Endothelial cell of umbilical vein (primary cell): Measurements from ENCODE around the gene PTPN2. TPM values are rescaled to one million over a fixed set of nuclear protein-coding genes. Genes with fewer than 3 reads are reported as not detected.

Experiments used
- BruUV-seq: library from RNA; stranded (reverse); fragments of 400-500 nt; replicated peaks from 2 replicates; lab custom pipeline; 2021; lab: Mats Ljungman, UMichigan
- CTCF ChIA-PET: fragments of 300-600, 350-600 bp; sonication (Branson Sonifier 250); formaldehyde crosslinking; loops from one replicate; lab custom pipeline; 2021; ENCODE audit warnings: antibody characterized with exemption, inconsistent platforms; lab: Charles Lee
- POLR2A ChIA-PET: fragments of 300-600, 350-600 bp; sonication (Branson Sonifier 250); formaldehyde crosslinking; loops from one replicate; lab custom pipeline; 2021; ENCODE audit warnings: antibody characterized with exemption, inconsistent platforms; lab: Charles Lee
- DNase-seq: peaks from one replicate; pipeline ENCODE4 v3.0.0-alpha.2; 2011; ENCODE audit warnings: low read depth, low spot score
- FAIRE-seq: peaks from 2 replicates; lab custom pipeline; 2011; peaks lifted over from hg19 to GRCh38; lab: Jason Lieb, UNC
- H2AFZ ChIP-seq: 2 replicates; pipeline ENCODE4 v1.6.0; 2012; ENCODE audit warnings: low read depth, low read length, control low read depth, inconsistent platforms
- H3K27ac ChIP-seq: 2 replicates; pipeline ENCODE4 v1.5.1; 2011; ENCODE audit warnings: low read depth, mild to moderate bottlenecking, control low read depth, low read length, moderate library complexity; ENCODE audit not compliant: insufficient read depth
- H3K27me3 ChIP-seq, 2 experiments: 2 replicates each; pipeline versions ENCODE4 v1.6.0 to v1.6.1; 2011; ENCODE audit warnings: low read length in 2 of 2, mixed read lengths in 1 of 2; ENCODE audit not compliant: control insufficient read depth in 2 of 2, insufficient read depth in 2 of 2
- H3K36me3 ChIP-seq, 2 experiments: 2 replicates in 1 of 2; 3 replicates in 1 of 2; pipeline ENCODE4 v1.5.1; 2011; ENCODE audit warnings: low read length in 2 of 2, mild to moderate bottlenecking in 1 of 2, moderate library complexity in 1 of 2; ENCODE audit not compliant: control insufficient read depth in 2 of 2, insufficient read depth in 2 of 2; ENCODE audit errors: extremely low read depth in 1 of 2
- H3K4me1 ChIP-seq: 3 replicates; pipeline ENCODE4 v1.5.1; 2011; ENCODE audit warnings: mild to moderate bottlenecking, low read length; ENCODE audit not compliant: control insufficient read depth, insufficient read depth; ENCODE audit errors: extremely low read depth
- H3K4me2 ChIP-seq: 2 replicates; pipeline ENCODE4 v1.6.1; 2011; ENCODE audit warnings: low read length, control low read depth, mixed read lengths; ENCODE audit not compliant: insufficient read depth
- H3K4me3 ChIP-seq, 3 experiments: fragments of 200-600 bp in 1 of 3; sonication (generic), shearing (Covaris generic) in 1 of 3; replicated peaks in 1 of 3; 2 replicates each; pipeline ENCODE4 v1.5.1; 2011 to 2016; ENCODE audit warnings: control low read depth in 3 of 3, low read length in 3 of 3, mild to moderate bottlenecking in 2 of 3, inconsistent platforms in 1 of 3, low read depth in 1 of 3, moderate library complexity in 1 of 3; ENCODE audit not compliant: insufficient read depth in 1 of 3
- H3K79me2 ChIP-seq: 2 replicates; pipeline ENCODE4 v1.6.0; 2012; ENCODE audit warnings: low read length, inconsistent platforms; ENCODE audit not compliant: control insufficient read depth, insufficient read depth
- H3K9ac ChIP-seq: replicated peaks from 2 replicates; pipeline ENCODE3; 2011; ENCODE audit warnings: low read length, control low read depth; ENCODE audit not compliant: insufficient read depth; ENCODE audit errors: extremely low read depth
- H3K9me1 ChIP-seq: replicated peaks from 3 replicates; pipeline ENCODE4 v1.6.0; 2011; ENCODE audit warnings: mild to moderate bottlenecking, low read length; ENCODE audit not compliant: control insufficient read depth, insufficient read depth; ENCODE audit errors: extremely low read depth
- H3K9me3 ChIP-seq: replicated peaks from 2 replicates; pipeline ENCODE4 v1.5.1; 2012; ENCODE audit warnings: low read length, inconsistent platforms; ENCODE audit not compliant: control insufficient read depth, insufficient read depth
- H4K20me1 ChIP-seq: replicated peaks from 2 replicates; pipeline ENCODE3; 2011; ENCODE audit warnings: mild to moderate bottlenecking, low read length; ENCODE audit not compliant: control insufficient read depth, insufficient read depth; ENCODE audit errors: extremely low read depth
- EZH2 ChIP-seq: IDR thresholded peaks from 2 replicates; pipeline ENCODE4 v1.6.1; 2012; ENCODE audit warnings: borderline replicate concordance, low read depth, mild to moderate bottlenecking, moderate library complexity, low read length, inconsistent platforms; ENCODE audit not compliant: severe bottlenecking
- FOS ChIP-seq: IDR thresholded peaks from 2 replicates; pipeline ENCODE4 v1.6.1; 2011; ENCODE audit warnings: mild to moderate bottlenecking, low read length, moderate library complexity, borderline replicate concordance; ENCODE audit not compliant: insufficient read depth
- GATA2 ChIP-seq: IDR thresholded peaks from 2 replicates; pipeline ENCODE4 v1.7.0; 2011; ENCODE audit warnings: low read depth, mild to moderate bottlenecking, moderate library complexity, mixed read lengths, low read length; ENCODE audit not compliant: insufficient read length, insufficient read depth
- JUN ChIP-seq: IDR thresholded peaks from 2 replicates; pipeline ENCODE4 v1.6.1; 2011; ENCODE audit warnings: borderline replicate concordance, low read depth; ENCODE audit not compliant: insufficient read length, insufficient read depth
- MYC ChIP-seq: IDR thresholded peaks from one replicate; pipeline ENCODE4 v1.6.1; 2011; ENCODE audit warnings: mild to moderate bottlenecking, low read depth, low read length
- POLR2A ChIP-seq: IDR thresholded peaks from 2 replicates; pipeline ENCODE4 v1.6.1; 2012; ENCODE audit warnings: low read depth, mild to moderate bottlenecking, control low read depth, low read length
- POLR2AphosphoS5 ChIP-seq: IDR thresholded peaks from 2 replicates; pipeline ENCODE4 v1.6.1; 2012; ENCODE audit warnings: low read depth, mild to moderate bottlenecking, control low read depth, low read length, moderate library complexity; ENCODE audit not compliant: insufficient read depth
- dilution Hi-C: fragments of 300-500 bp; cut with MboI; formaldehyde crosslinking; loops from one replicate; pipeline ENCODE4 v1.15.0; 2019; ENCODE audit warnings: low sequenced_read_pairs; ENCODE audit not compliant: extremely low pct_ligation_motif_present
- intact Hi-C: fragments of 100-400 bp; cut with micrococcal nuclease; formaldehyde crosslinking; loops from one replicate; pipeline ENCODE4 v1.10.0; 2022
- polyA plus RNA-seq, 4 experiments: library from polyadenylated mRNA; depleted of rRNA in 3 of 4; stranded (reverse) in 3 of 4; unstranded in 1 of 4; fragments of >200 nt; gene quantifications; 2 replicates each; pipeline versions ENCODE4 v1.2.1 to v1.2.3, GENCODE V29; 2011 to 2012; ENCODE audit warnings: missing spikeins in 1 of 4
- total RNA-seq: library from RNA; stranded (reverse); gene quantifications from 2 replicates; pipeline ENCODE4 v1.2.3, GENCODE V29; 2021
- TF ChIP-seq, protein P1 (sequence below): IDR thresholded peaks from 2 replicates; pipeline ENCODE4 v1.6.1; 2011; ENCODE audit not compliant: insufficient read depth, insufficient read length
- TF ChIP-seq, protein P2 (sequence below), 2 donors: IDR thresholded peaks; 1 replicate in 1 of 2; 2 replicates in 1 of 2; pipeline ENCODE4 v1.5.1; 2011; ENCODE audit warnings: low read length in 2 of 2, mild to moderate bottlenecking in 2 of 2, moderate library complexity in 2 of 2, control low read depth in 1 of 2, inconsistent platforms in 1 of 2, low read depth in 1 of 2; ENCODE audit not compliant: insufficient read depth in 1 of 2; ENCODE audit errors: extremely low read depth in 1 of 2

PTPN2 gene
- total and polyA plus RNA-seq, 2 donors (not counting 3 experiments of a cell fraction or from before 2014, with no cell fraction given): 8.2 to 20.9 TPM

DNA sequence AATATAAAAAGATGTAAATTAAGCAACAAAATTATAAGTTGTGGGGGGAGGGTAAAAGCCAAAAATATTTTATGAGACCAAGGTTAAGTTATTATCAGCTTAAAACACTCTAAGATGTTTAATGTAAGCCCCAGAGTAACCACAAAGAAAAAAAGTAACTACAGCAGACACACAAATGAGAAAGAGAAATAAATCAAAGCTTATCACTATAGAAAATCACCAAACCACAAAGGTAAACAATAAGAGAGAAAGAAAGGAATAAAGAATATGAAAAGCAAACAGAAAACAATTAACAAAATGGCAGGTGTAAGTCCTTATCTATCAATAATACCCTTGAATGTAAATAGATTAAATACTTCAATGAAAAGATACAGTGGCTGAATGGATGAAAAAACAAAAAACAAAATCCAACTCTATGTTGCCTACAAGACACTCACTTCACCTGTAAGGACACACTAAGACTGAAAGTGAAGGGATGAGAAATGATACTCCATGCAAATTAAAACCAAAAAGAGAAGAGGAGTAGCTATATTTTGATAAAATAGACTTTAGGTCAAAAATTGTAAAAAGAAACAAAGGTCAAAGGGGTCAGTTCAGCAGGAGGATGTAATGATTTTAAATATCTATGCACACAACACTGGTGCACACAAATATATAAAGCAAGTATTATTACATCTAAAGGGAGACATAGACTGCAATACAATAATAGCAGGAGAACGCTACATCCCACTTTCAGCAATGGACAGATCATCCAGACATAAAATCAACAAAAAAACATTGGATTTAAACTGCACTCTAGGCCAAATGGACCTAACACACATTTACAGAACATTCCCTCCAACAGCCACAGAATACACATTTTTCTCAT is 80.7 kb downstream of the PTPN2 start:
- intact Hi-C loops: no loop called here
- FAIRE-seq (no peak), DNase-seq (no peak)
- POLR2A ChIA-PET: no interaction called here
- H3K79me2 ChIP-seq: no peaks in the 10 kb centered on the region
- no peak overlapping the region for H3K4me3 ChIP-seq
- no peak overlapping the region for H2AFZ ChIP-seq
- H3K9ac ChIP-seq: no peak overlapping the region
- BruUV-seq: no TSS peak
- no peaks in the 10 kb centered on the region for H3K9me3 ChIP-seq
- dilution Hi-C loops: no loop called here
- CTCF ChIA-PET: interaction anchor here (0.9 to 2.2 kb wide), 3 partner anchors 8 to 21 kb away, joined by 3 to 6 read pairs (median 4); no protein-coding TSS in a partner anchor
- no peaks in the 10 kb centered on the region for H3K27me3 ChIP-seq
- peaks cover 0 to 2% of the 10 kb centered on the region in 2 experiments for H3K36me3 ChIP-seq
- H3K4me2 ChIP-seq: no peak overlapping the region
- no peaks in the 10 kb centered on the region for H3K4me1 ChIP-seq
- H3K9me1 ChIP-seq: no peaks in the 10 kb centered on the region
- H3K27ac ChIP-seq: no peak overlapping the region
- no peaks in the 10 kb centered on the region for H4K20me1 ChIP-seq
- TF ChIP-seq GATA2 (no peak), POLR2AphosphoS5 (no peak), MYC (no peak), FOS (no peak), JUN (no peak), EZH2 (no peak), POLR2A (no peak)
- TF ChIP-seq, protein P1, sequence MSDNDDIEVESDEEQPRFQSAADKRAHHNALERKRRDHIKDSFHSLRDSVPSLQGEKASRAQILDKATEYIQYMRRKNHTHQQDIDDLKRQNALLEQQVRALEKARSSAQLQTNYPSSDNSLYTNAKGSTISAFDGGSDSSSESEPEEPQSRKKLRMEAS: no peak
- TF ChIP-seq, protein P2, sequence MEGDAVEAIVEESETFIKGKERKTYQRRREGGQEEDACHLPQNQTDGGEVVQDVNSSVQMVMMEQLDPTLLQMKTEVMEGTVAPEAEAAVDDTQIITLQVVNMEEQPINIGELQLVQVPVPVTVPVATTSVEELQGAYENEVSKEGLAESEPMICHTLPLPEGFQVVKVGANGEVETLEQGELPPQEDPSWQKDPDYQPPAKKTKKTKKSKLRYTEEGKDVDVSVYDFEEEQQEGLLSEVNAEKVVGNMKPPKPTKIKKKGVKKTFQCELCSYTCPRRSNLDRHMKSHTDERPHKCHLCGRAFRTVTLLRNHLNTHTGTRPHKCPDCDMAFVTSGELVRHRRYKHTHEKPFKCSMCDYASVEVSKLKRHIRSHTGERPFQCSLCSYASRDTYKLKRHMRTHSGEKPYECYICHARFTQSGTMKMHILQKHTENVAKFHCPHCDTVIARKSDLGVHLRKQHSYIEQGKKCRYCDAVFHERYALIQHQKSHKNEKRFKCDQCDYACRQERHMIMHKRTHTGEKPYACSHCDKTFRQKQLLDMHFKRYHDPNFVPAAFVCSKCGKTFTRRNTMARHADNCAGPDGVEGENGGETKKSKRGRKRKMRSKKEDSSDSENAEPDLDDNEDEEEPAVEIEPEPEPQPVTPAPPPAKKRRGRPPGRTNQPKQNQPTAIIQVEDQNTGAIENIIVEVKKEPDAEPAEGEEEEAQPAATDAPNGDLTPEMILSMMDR (IDR thresholded peaks at IDR 0.05; ENCODE audit: extremely low read depth in 1 of 2, insufficient read depth in 1 of 2, low read depth in 1 of 2, low read length in 2 of 2): no peak
